Measurements from ENCODE around the gene ATP13A3. TPM values are rescaled to one million over a fixed set of nuclear protein-coding genes. Genes with fewer than 3 reads are reported as not detected.

The ATP13A3 gene
- total and polyA plus RNA-seq, 2 experiments from 2014 or later = 20.0 to 202 TPM

- Histone ChIP-seq H3K27ac (ENCODE audit: low read depth) (no peak overlapping the region), H3K27me3 (ENCODE audit: insufficient read depth) (no peaks in the 10 kb centered on the region), H3K36me3 (ENCODE audit: insufficient read depth) (no peaks in the 10 kb centered on the region), H3K4me3 (no peak overlapping the region), H3K4me2 (no peak overlapping the region), H4K20me1 (replicated peaks; ENCODE audit: insufficient read depth) (no peaks in the 10 kb centered on the region), H2AFZ (no peak overlapping the region), H3F3A (replicated peaks; ENCODE audit: low read depth) (no peaks in the 10 kb centered on the region), H3K79me2 (replicated peaks; ENCODE audit: insufficient read depth) (no peaks in the 10 kb centered on the region), H3K4me1 (ENCODE audit: insufficient read depth) (no peaks in the 10 kb centered on the region), H3K9me2 (ENCODE audit: insufficient read depth) (no peaks in the 10 kb centered on the region)
- ATAC-seq (no peak), DNase-seq (ENCODE audit: low spot score) (no peak)
- Mint-ChIP-seq H3K27me3 (ENCODE audit: insufficient read depth, low read depth, poor library complexity) (no peaks in the 10 kb centered on the region), H3K27ac (no peak overlapping the region), H3K36me3 (ENCODE audit: low read depth) (peaks cover 12% of the 10 kb centered on the region; the same call in 2 of the 3 replicates), H3K4me1 (0 out of 3 replicates have a peak, but pooled peaks cover 2% of the 10 kb centered on the region), H3K9me3 (no peaks in the 10 kb centered on the region; the same call in 2 of the 3 replicates), H3K4me3 (no peak overlapping the region)
- no peak for TF ChIP-seq ZNF114 (CRISPR knock-in tag; IDR thresholded peaks at IDR 0.05)
- TF ChIP-seq ZNF462 (CRISPR knock-in tag; IDR thresholded peaks at IDR 0.05) = no peak
- TF ChIP-seq CREB1 (CRISPR knock-in tag; IDR thresholded peaks at IDR 0.05; ENCODE audit: low read depth) = no peak
- TF ChIP-seq POLR2AphosphoS5 (IDR thresholded peaks at IDR 0.05; ENCODE audit: low read depth) = no peak
Measured at GRCh38 chr3:194504146-194504545, 17.3 kb upstream of the ATP13A3 start.

- ATAC-seq (no peak), DNase-seq (ENCODE audit: low spot score) (no peak)
- Mint-ChIP-seq H3K27ac (no peak overlapping the region), H3K36me3 (ENCODE audit: low read depth) (peaks cover 17% of the 10 kb centered on the region; the same call in 2 of the 3 replicates), H3K9me3 (no peaks in the 10 kb centered on the region; the same call in 2 of the 3 replicates), H3K4me1 (peaks cover 7% of the 10 kb centered on the region; the same call in 1 of the 3 replicates), H3K4me3 (no peak overlapping the region), H3K27me3 (ENCODE audit: insufficient read depth, low read depth, poor library complexity) (peaks cover 5% of the 10 kb centered on the region)
- Histone ChIP-seq H2AFZ (no peak overlapping the region), H3K4me3 (no peak overlapping the region), H3K27ac (ENCODE audit: low read depth) (no peak overlapping the region), H3F3A (replicated peaks; ENCODE audit: low read depth) (no peaks in the 10 kb centered on the region), H3K4me2 (no peak overlapping the region), H3K79me2 (replicated peaks; ENCODE audit: insufficient read depth) (no peaks in the 10 kb centered on the region), H4K20me1 (replicated peaks; ENCODE audit: insufficient read depth) (no peaks in the 10 kb centered on the region), H3K9me2 (ENCODE audit: insufficient read depth) (no peaks in the 10 kb centered on the region), H3K4me1 (ENCODE audit: insufficient read depth) (0 out of 2 replicates have a peak, but pooled peaks cover under 1% of the 10 kb centered on the region), H3K27me3 (ENCODE audit: insufficient read depth) (no peaks in the 10 kb centered on the region), H3K36me3 (ENCODE audit: insufficient read depth) (no peaks in the 10 kb centered on the region)
- TF ChIP-seq JUNB (IDR thresholded peaks at IDR 0.05; ENCODE audit: unreplicated experiment) = no peak
- no peak for TF ChIP-seq ETS1 (IDR thresholded peaks at IDR 0.05)
- no peak for TF ChIP-seq NANOG (IDR thresholded peaks at IDR 0.05; ENCODE audit: borderline replicate concordance)
- no peak for TF ChIP-seq CREB1 (CRISPR knock-in tag; IDR thresholded peaks at IDR 0.05; ENCODE audit: low read depth)
- TF ChIP-seq REST (IDR thresholded peaks at IDR 0.05; ENCODE audit: unreplicated experiment) = no peak
- TF ChIP-seq ZNF114 (CRISPR knock-in tag; IDR thresholded peaks at IDR 0.05) = no peak
- no peak for TF ChIP-seq CTCF (conservative IDR thresholded peaks at IDR 0.05; ENCODE audit: low read depth in 2 of 2)
- no peak for TF ChIP-seq POLR2AphosphoS5 (IDR thresholded peaks at IDR 0.05; ENCODE audit: low read depth)
Measured at GRCh38 chr3:194503081-194503531, 16.3 kb upstream of the ATP13A3 start.
